Endodermal cell (in vitro differentiated cells): ENCODE results near the gene TPST2. TPM values are rescaled to one million over a fixed set of nuclear protein-coding genes. Genes with fewer than 3 reads are reported as not detected.

Experiments
- DNase-seq: peaks from one replicate; pipeline ENCODE4 v3.0.0-alpha.2; 2017
- H3K27ac ChIP-seq: 2 replicates; pipeline ENCODE4 v1.5.1; 2013; ENCODE audit warnings: mild to moderate bottlenecking, low read depth, low read length, moderate library complexity
- H3K27me3 ChIP-seq: 2 replicates; pipeline ENCODE4 v1.6.1; 2013; ENCODE audit warnings: mild to moderate bottlenecking, low read length, moderate library complexity; ENCODE audit not compliant: insufficient read depth, control insufficient read depth, poor library complexity, severe bottlenecking
- H3K36me3 ChIP-seq: 2 replicates; pipeline ENCODE4 v1.7.0; 2013; ENCODE audit warnings: mild to moderate bottlenecking, low read length, moderate library complexity; ENCODE audit not compliant: control insufficient read depth, insufficient read depth
- H3K4me1 ChIP-seq: one replicate; pipeline ENCODE4 v1.7.0; 2013; ENCODE audit warnings: low read length; ENCODE audit not compliant: control insufficient read depth, insufficient read depth
- H3K4me3 ChIP-seq: 2 replicates; pipeline ENCODE4 v1.5.1; 2013; ENCODE audit warnings: mild to moderate bottlenecking, low read length, moderate library complexity
- H3K9ac ChIP-seq: 2 replicates; pipeline ENCODE4 v1.6.1; 2013; ENCODE audit warnings: mild to moderate bottlenecking, low read length, moderate library complexity; ENCODE audit not compliant: poor library complexity, severe bottlenecking; ENCODE audit errors: extremely low read depth
- H3K9me3 ChIP-seq: 2 replicates; pipeline ENCODE4 v1.6.1; 2013; ENCODE audit warnings: mild to moderate bottlenecking, low read length, moderate library complexity; ENCODE audit not compliant: control insufficient read depth
- H3K27ac Mint-ChIP-seq: 2 replicates; pipeline ENCODE4 v1.8.0; 2020; ENCODE audit warnings: mixed read lengths
- H3K27me3 Mint-ChIP-seq: 2 replicates; pipeline ENCODE4 v1.8.0; 2021; ENCODE audit warnings: mild to moderate bottlenecking, mixed read lengths; ENCODE audit not compliant: insufficient read depth
- H3K36me3 Mint-ChIP-seq: 2 replicates; pipeline ENCODE4 v1.8.0; 2020; ENCODE audit warnings: low read depth, mixed read lengths
- H3K4me1 Mint-ChIP-seq: 2 replicates; pipeline ENCODE4 v1.8.0; 2020; ENCODE audit warnings: mixed read lengths
- H3K4me3 Mint-ChIP-seq: 2 replicates; pipeline ENCODE4 v1.8.0; 2020; ENCODE audit warnings: mild to moderate bottlenecking, moderate library complexity, mixed read lengths
- H3K9me3 Mint-ChIP-seq: 2 replicates; pipeline ENCODE4 v1.8.0; 2020; ENCODE audit warnings: mild to moderate bottlenecking, mixed read lengths
- WGBS, 2 experiments: methylation state at CpG; one replicate each; pipeline versions ENCODE4 v1.1.5 to v1.1.7; 2013; ENCODE audit warnings: missing lambda C conversion rate in 2 of 2, mixed read lengths in 1 of 2; ENCODE audit not compliant: insufficient coverage in 1 of 2, insufficient read length in 1 of 2; 5-methylcytosine and 5-hydroxymethylcytosine counted together
- long read RNA-seq, 4 experiments: library from polyadenylated mRNA in 2 of 4; library from RNA in 1 of 4; library from capped mRNA in 1 of 4; stranded (forward) in 3 of 4; unstranded in 1 of 4; transcript quantifications; one replicate each; pipeline ENCODE4 v2.0.0, GENCODE V29; 2020 to 2021; ENCODE audit warnings: inconsistent platforms in 1 of 4
- polyA plus RNA-seq, 2 experiments: library from polyadenylated mRNA; stranded (reverse); fragments of 50-300 nt; gene quantifications; one replicate each; pipeline ENCODE4 v1.2.3, GENCODE V29; 2013
- total RNA-seq, 2 donors: library from RNA; stranded (reverse); fragmentation: NEBNext Ultra II Directional in 1 of 2; extraction: Animal tissue kit (Norgen Biotek cat#: 25700) in 1 of 2; gene quantifications; 2 replicates in 1 of 2; 3 replicates in 1 of 2; pipeline ENCODE4 v1.2.1, GENCODE V29; 2021
- TF ChIP-seq, protein P1 (sequence below): fragments of 200-600 bp; sonication (generic); conservative IDR thresholded peaks from 2 replicates; pipeline ENCODE4 v1.5.0; 2021; ENCODE audit warnings: antibody characterized with exemption, mild to moderate bottlenecking

TPST2 gene
- total RNA-seq: 10 to 100 TPM; 38.9 to 53.2 TPM
- polyA plus RNA-seq (2013, experiment 1 of 2): 22.0 TPM
- polyA plus RNA-seq (2013, experiment 2 of 2): 19.7 TPM
- long read RNA-seq, experiment 1, full-length matches to known transcripts: 11 of 23 reads
- long read RNA-seq, experiment 1, partial matches to known transcripts: 4 of 23 reads
- long read RNA-seq, experiment 1, other reads (novel, unspliced or antisense): 8 of 23 reads
- long read RNA-seq, experiment 2, full-length matches to known transcripts: 47 of 58 reads
- long read RNA-seq, experiment 2, partial matches to known transcripts: 7 of 58 reads
- long read RNA-seq, experiment 2, other reads (novel, unspliced or antisense): 4 of 58 reads
- long read RNA-seq, experiment 3, full-length matches to known transcripts: 426 of 508 reads
- long read RNA-seq, experiment 3, partial matches to known transcripts: 24 of 508 reads
- long read RNA-seq, experiment 3, other reads (novel, unspliced or antisense): 58 of 508 reads
- long read RNA-seq, experiment 4, full-length matches to known transcripts: 40 of 43 reads
- long read RNA-seq, experiment 4, partial matches to known transcripts: 0 of 43 reads
- long read RNA-seq, experiment 4, other reads (novel, unspliced or antisense): 3 of 43 reads

DNA sequence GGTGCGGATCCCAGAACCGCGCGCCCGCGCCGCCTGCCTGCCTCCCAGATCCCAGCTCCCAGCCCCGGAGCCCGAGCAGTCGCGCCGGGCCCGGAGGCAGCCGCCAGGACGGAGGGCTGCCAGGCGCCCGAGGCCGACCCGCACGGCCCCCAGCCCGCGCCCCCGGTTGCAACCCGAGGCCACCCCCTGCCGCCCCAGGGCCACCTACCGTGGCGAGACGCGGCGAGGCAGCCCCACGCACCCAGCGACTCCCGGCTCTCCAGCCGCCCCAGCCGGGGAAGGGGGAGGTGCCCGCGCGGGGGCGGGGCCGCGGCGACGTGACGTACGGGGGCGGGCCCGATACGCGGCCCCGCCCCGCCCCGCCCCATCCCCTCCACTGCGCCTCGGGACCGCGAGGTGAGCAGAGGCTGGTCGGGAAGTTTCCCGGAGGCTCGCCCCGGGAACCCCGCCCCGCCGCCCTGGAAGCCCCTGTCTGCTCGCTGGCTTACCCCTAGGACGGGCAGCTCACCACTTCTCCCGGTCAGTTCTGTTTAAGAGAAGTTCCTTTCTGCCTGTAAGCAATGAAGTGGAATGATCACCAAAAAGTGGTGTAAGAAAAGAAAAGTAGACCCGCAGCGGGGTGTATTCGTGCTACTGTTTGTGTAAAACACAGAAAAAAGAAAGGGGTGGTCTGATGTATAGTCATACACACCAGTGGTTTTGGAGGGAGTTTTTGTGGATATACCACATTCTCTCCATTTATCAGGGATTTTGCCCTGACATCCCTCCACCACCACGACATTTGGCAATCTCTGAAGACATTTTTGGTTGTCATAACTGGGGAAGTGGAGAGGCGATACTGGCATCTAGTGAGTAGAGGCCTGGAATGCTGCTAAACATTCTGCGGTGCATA lies at the start of gene TPST2:
Gene TPST2, minus strand, starts transcription at position 288 of the 892 bp plus-strand sequence. CDS start 48,502 bp downstream, outside the sequence.
- no peaks in the 10 kb centered on the region for H3K36me3 ChIP-seq
- no peaks in the 10 kb centered on the region for H3K27me3 Mint-ChIP-seq
- peak within 1 kb of the TSS; percentile 87 for H3K4me3 Mint-ChIP-seq
- peak within 1 kb of the TSS; percentile 83 for H3K27ac Mint-ChIP-seq
- H3K36me3 Mint-ChIP-seq: peaks cover 14% of the 10 kb centered on the region
- peaks cover 5% of the 10 kb centered on the region for H3K9me3 ChIP-seq
- H3K9me3 Mint-ChIP-seq: no peaks in the 10 kb centered on the region
- H3K9ac ChIP-seq: peak within 1 kb of the TSS; percentile 77
- no peaks in the 10 kb centered on the region for H3K4me1 ChIP-seq
- peaks cover 26% of the 10 kb centered on the region for H3K4me1 Mint-ChIP-seq
- 7 to 28% methylated on average over 16 to 72 of the region's 72 CpGs for WGBS, 2 experiments
- no peak within 1 kb of the TSS for H3K27ac ChIP-seq
- peak; percentile 91 for DNase-seq
- TF ChIP-seq, protein P1, sequence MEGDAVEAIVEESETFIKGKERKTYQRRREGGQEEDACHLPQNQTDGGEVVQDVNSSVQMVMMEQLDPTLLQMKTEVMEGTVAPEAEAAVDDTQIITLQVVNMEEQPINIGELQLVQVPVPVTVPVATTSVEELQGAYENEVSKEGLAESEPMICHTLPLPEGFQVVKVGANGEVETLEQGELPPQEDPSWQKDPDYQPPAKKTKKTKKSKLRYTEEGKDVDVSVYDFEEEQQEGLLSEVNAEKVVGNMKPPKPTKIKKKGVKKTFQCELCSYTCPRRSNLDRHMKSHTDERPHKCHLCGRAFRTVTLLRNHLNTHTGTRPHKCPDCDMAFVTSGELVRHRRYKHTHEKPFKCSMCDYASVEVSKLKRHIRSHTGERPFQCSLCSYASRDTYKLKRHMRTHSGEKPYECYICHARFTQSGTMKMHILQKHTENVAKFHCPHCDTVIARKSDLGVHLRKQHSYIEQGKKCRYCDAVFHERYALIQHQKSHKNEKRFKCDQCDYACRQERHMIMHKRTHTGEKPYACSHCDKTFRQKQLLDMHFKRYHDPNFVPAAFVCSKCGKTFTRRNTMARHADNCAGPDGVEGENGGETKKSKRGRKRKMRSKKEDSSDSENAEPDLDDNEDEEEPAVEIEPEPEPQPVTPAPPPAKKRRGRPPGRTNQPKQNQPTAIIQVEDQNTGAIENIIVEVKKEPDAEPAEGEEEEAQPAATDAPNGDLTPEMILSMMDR: no peak
- H3K4me3 ChIP-seq: peak within 1 kb of the TSS; percentile 91
- no peaks in the 10 kb centered on the region for H3K27me3 ChIP-seq

DNA sequence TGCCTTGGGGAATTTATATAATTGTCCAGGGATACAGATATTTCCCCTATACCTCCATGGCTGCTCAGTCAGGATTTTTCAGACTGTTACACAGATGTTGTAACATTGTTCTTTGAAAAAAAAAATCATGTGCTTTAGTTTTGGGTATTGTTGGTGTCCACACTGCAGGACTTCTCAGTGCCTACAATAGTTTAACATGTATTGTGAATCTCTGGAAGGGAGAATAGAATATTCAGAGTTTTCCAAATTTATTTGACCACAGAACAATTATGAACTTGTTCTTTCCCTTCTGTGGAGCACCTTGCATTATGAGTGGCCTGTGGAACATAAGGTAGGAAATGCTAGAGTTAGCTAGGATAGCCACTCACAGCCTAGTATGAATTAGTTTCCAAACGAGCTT lies 46.4 kb upstream of the TPST2 start:
- H3K27me3 Mint-ChIP-seq: no peaks in the 10 kb centered on the region
- 89% methylated on average over 1 of the region's 1 CpG for WGBS, 2 experiments

DNA sequence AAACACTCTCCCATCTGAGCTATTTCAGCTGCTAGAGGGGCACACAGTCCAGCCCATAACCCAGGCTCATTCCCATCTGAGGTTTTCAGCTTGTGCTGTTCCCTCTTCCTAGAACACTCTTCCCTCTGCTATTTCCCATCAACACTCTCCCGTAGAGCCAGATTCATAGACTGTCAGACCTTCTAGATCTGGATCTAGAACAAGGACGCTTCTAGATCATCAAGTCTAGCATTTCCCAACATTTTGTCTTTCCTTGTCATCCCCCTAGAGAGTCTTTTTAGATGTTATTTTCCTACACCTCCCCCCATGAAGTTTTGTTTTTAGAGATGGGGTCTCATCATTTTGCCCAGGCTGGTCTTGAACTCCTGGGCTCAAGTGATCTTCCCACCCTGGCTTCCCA lies 45.2 kb upstream of the TPST2 start:
- no peaks in the 10 kb centered on the region for H3K36me3 Mint-ChIP-seq
- no peak overlapping the region for H3K9ac ChIP-seq
- no peak overlapping the region for H3K27ac ChIP-seq
- no peak overlapping the region for H3K4me3 Mint-ChIP-seq
- H3K4me1 Mint-ChIP-seq: peaks cover 21% of the 10 kb centered on the region
- H3K36me3 ChIP-seq: no peaks in the 10 kb centered on the region
- H3K9me3 ChIP-seq: no peaks in the 10 kb centered on the region
- H3K27me3 ChIP-seq: no peaks in the 10 kb centered on the region
- DNase-seq: no peak
- no peaks in the 10 kb centered on the region for H3K27me3 Mint-ChIP-seq
- WGBS, 2 experiments: 93% methylated on average over 2 of the region's 2 CpGs
- H3K4me3 ChIP-seq: no peak overlapping the region
- TF ChIP-seq, protein P1: no peak
- H3K27ac Mint-ChIP-seq: no peak overlapping the region
- H3K4me1 ChIP-seq: no peaks in the 10 kb centered on the region
- no peaks in the 10 kb centered on the region for H3K9me3 Mint-ChIP-seq

More for the DNA sequence above, 46.4 kb upstream of the TPST2 start:
- Histone ChIP-seq H3K9ac (no peak overlapping the region), H3K36me3 (no peaks in the 10 kb centered on the region), H3K27me3 (no peaks in the 10 kb centered on the region), H3K4me3 (no peak overlapping the region), H3K4me1 (no peaks in the 10 kb centered on the region), H3K27ac (no peak overlapping the region), H3K9me3 (no peaks in the 10 kb centered on the region)
- no peaks in the 10 kb centered on the region for H3K9me3 Mint-ChIP-seq
- TF ChIP-seq, protein P1: no peak
- H3K36me3 Mint-ChIP-seq: no peaks in the 10 kb centered on the region
- DNase-seq: no peak
- H3K4me3 Mint-ChIP-seq: no peak overlapping the region
- no peak overlapping the region for H3K27ac Mint-ChIP-seq
- peaks cover 29% of the 10 kb centered on the region for H3K4me1 Mint-ChIP-seq
